SK-N-SH treated with all-trans-retinoic acid at 6 μM for 48 hours (cell line): ENCODE results near the gene DNTT.

ENCODE experiments used
- ARNTL ChIP-seq: fragments of 450-650 bp; formaldehyde crosslinking; IDR thresholded peaks from 2 replicates; pipeline ENCODE4 v1.5.0; 2020; ENCODE audit warnings: low read depth, mild to moderate bottlenecking, moderate library complexity, borderline replicate concordance
- CSDC2 ChIP-seq: fragments of 250-450 bp; sonication (Bioruptor Pico); IDR thresholded peaks from 2 replicates; pipeline ENCODE4 v1.5.0; 2020; ENCODE audit warnings: mild to moderate bottlenecking, moderate library complexity
- ESRRG ChIP-seq: fragments of 250-450 bp; sonication (Bioruptor Pico); IDR thresholded peaks from 2 replicates; pipeline ENCODE4 v1.6.1; 2021; ENCODE audit warnings: mild to moderate bottlenecking
- ISL1 ChIP-seq: fragments of 250-450 bp; sonication (Bioruptor Pico); IDR thresholded peaks from 2 replicates; pipeline ENCODE4 v2.1.2; 2022; ENCODE audit warnings: mild to moderate bottlenecking, moderate library complexity
- PATZ1 ChIP-seq: fragments of 250-450 bp; sonication (Bioruptor Pico); IDR thresholded peaks from 2 replicates; pipeline ENCODE4 v1.8.0; 2020; ENCODE audit warnings: mild to moderate bottlenecking, moderate library complexity, borderline replicate concordance
- RARB ChIP-seq: fragments of 250-450 bp; sonication (Bioruptor Pico); IDR thresholded peaks from 2 replicates; pipeline ENCODE4 v1.8.0; 2021; ENCODE audit warnings: mild to moderate bottlenecking, moderate library complexity
- SNAI2 ChIP-seq: fragments of 250-450 bp; sonication (Bioruptor Pico); IDR thresholded peaks from 2 replicates; pipeline ENCODE4 v1.5.0; 2020; ENCODE audit warnings: mild to moderate bottlenecking, moderate library complexity
- TOX ChIP-seq: fragments of 250-450 bp; sonication (Bioruptor Pico); IDR thresholded peaks from 2 replicates; pipeline ENCODE4 v1.8.0; 2021; ENCODE audit warnings: mild to moderate bottlenecking, moderate library complexity, borderline replicate concordance
- TSHZ2 ChIP-seq: fragments of 250-450 bp; sonication (Bioruptor Pico); IDR thresholded peaks from 2 replicates; pipeline ENCODE4 v1.5.0; 2020; ENCODE audit warnings: mild to moderate bottlenecking, moderate library complexity
- ZFP3 ChIP-seq: fragments of 250-450 bp; sonication (Bioruptor Pico); IDR thresholded peaks from 2 replicates; pipeline ENCODE4 v1.5.0; 2020; ENCODE audit warnings: mild to moderate bottlenecking, moderate library complexity
- ZFP30 ChIP-seq: fragments of 450-650 bp; formaldehyde crosslinking; IDR thresholded peaks from 2 replicates; pipeline ENCODE4 v1.5.0; 2022; ENCODE audit warnings: mild to moderate bottlenecking, moderate library complexity
- ZNF565 ChIP-seq: fragments of 450-650 bp; formaldehyde crosslinking; conservative IDR thresholded peaks from 2 replicates; pipeline ENCODE4 v1.5.0; 2020; ENCODE audit warnings: low read depth, mild to moderate bottlenecking, moderate library complexity
- ZNF70 ChIP-seq: fragments of 450-650 bp; formaldehyde crosslinking; IDR thresholded peaks from 2 replicates; pipeline ENCODE4 v1.5.0; 2020; ENCODE audit warnings: mild to moderate bottlenecking, moderate library complexity

DNA sequence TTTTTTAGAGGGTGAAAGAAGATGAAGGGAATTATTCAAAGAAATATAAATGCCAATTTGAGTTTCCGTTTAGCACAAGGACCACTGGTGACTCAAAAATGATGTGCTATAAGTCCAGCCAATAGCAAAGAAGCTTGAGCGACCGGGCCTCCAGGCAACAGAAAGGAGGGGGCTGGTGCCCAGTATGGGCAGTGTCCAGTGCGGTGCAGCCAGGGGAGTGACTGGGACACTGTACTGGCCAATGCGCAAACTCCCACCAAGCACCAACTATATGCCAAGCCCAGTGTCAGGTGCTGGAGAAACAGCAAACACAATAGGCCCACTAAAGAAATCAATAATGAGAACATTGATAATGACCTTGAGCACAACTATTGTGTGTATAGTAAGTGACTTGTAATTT is 64.7 kb downstream of the DNTT start:
- TF ChIP-seq ZFP3 (CRISPR knock-in tag) (no peak), PATZ1 (CRISPR knock-in tag) (no peak), ISL1 (no peak), ZNF70 (CRISPR knock-in tag) (no peak), ZFP30 (CRISPR knock-in tag) (no peak), RARB (CRISPR knock-in tag) (no peak), CSDC2 (CRISPR knock-in tag) (no peak), SNAI2 (CRISPR knock-in tag) (no peak), TSHZ2 (CRISPR knock-in tag) (no peak), ARNTL (no peak), ESRRG (CRISPR knock-in tag) (no peak), ZNF565 (no peak), TOX (CRISPR knock-in tag) (no peak)
